Activated naive CD8-positive, alpha-beta T cell treated with anti-CD3 and anti-CD28 coated beads, Interleukin-2, amount 50 U/mL, for 16 hours (primary cell): ENCODE measurements around the gene FTSJ3.
"Not testable (repeated sequence)": the region's sequence is repeated elsewhere in the genome, so short reads cannot be mapped to it uniquely, and the experiment has no call there.

Experiments
- DNase-seq: peaks from one replicate; pipeline ENCODE4 v3.0.0-alpha.2; 2020; ENCODE audit warnings: low read depth, low spot score

The FTSJ3 gene

DNA sequence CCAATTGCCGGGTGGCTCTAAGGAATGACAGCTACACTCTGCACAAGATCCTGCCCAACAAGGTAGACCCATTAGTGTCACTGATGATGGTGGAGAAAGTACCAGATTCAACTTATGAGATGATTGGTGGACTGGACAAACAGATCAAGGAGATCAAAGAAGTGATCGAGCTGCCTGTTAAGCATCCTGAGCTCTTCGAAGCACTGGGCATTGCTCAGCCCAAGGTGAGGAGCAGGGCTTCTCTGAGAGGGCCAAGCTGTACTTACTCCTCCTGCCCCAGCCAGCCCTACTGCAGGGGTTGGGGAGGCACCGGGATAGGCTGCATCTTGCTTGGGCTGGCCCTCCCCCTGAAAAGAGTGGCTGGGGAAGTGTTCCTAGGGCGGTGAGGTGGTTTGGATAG lies 2.8 kb upstream of the FTSJ3 start:
- DNase-seq, result no peak

DNA sequence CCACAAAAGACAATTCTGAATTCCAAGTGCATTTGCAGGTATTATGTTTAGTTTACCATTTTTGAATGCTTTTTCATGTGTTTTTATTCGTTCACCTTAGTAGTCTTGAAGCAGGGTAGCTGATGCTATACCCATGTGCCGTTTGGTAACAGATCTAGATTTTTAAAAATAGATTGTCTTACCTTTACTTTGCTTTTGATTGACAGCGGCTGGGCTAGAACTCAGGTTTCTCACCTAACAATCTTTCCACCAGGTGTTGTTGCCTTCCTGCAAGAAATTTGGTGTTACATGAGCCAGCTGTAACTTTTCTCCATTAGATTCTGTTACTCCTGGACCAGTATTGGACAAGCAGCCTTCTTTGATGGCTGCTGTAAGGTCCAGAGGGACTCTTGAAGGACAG lies 1.5 kb upstream of the FTSJ3 start:
- no peak for DNase-seq

DNA sequence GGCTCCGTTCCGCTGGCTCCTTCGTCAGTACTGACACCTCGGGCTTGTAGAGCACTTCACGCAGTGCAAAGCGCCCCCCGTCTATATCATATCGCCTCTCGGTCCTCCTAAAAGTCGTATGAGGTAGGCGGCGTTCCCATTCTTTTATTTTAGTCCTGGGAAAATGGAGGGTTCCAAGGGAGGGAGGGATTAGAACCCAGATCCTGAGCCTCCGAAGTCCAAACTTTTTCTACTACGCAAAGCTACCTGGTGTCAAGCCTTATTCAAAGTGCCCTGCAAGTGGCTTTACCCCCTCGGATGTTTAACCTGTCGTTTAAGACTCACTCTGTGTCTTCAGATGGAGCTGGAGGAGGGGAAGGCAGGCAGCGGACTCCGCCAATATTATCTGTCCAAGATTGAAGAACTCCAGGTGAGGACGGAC lies 348 bp upstream of the FTSJ3 start:
- DNase-seq, result no peak

DNA sequence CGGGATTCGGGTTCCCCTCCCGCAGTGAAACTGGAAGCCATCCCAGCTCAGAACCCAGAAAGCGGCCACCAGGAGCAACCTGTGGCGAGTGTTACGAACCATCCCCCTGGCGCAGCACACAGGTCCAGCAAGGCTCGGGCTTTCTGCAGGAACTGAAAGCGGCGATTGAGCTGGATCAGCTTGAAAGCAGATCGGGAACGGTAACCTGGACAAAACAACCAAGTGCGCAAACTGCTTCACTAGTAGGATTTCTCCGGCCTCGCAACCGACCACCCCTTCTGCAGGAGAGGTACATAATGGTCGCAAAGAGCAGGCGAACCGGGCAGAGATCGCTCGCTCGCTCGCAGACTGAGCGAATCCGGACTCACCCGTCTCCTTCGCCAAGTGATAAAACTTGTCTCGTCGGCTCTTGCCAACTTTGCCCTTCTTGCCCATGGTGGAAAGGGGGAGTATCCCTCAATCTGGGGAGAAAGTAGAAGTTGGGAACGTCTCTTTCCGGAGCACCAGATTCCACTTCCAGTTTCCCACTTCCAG lies 928 bp downstream of the FTSJ3 start:
- no peak for DNase-seq

DNA sequence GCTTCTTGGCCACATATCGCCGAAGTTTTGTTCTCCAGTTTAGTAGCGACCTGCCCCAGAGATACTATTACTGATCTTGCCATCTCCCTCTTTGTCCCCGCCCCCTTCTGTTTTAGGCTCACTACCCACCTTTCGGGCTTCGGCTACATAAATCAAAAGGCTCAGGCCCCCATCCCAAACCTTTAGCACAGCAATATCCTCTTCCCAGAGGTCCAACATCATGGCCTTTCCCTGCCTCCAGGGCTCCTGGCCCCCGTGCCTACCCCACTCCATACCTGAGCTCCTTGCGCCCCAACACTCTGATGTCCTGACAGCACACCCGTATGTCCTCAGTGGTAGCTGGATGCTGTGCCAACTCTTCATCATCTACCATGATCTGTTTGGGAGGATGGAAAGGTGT lies 3.1 kb downstream of the FTSJ3 start:
- no peak for DNase-seq

DNA sequence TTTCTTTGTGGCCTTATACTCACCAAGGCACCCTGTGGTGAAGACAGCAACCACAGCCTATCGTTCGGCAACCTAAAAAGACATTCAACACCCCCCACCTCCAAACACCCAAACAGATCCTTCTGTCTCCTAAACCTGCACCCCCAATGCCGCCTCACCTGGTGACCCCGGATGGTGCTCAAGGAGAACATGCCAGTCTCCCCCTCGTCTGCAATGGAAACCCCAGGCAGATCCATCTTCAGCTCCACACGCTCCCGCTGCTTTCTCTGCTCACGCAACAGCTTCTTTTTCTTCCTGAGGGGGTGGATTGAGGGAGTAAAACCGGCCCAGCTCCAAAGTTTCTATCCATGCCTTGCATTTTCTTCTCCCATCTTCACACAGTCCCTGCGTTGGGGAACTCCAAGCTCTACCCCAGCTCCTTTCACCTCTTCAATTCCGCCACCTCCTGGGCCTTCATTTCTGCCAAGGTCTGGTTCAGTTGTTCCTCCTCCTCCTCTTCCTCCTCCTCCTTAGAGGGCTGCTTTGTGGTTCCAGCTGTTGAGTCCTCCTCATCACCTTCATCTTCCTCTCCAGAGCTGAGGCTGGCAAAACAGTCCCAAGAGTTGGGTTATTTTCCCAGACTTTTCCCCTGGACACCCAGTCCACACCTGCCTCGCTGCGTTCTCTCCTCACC lies 3.7 kb downstream of the FTSJ3 start:
- DNase-seq, result no peak

DNA sequence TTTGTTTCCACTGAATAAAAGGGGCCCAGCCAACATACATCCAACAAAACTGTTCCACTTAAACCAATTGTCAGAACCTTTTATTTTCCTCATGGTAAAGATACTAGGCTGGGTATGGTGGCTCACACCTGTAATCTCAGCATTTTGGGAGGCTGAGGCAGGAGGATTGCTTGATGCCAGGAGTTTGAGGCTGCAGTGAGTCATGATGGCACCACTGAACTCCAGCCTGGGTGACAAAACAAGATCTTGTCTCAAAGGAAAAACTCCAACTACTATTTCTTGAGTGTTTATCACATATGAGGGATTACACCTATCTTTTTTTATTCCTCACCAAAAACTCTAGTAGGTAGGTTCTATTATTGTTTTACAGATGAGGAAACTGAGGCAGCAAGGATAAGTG lies 4.9 kb downstream of the FTSJ3 start:
- no peak for DNase-seq

DNA sequence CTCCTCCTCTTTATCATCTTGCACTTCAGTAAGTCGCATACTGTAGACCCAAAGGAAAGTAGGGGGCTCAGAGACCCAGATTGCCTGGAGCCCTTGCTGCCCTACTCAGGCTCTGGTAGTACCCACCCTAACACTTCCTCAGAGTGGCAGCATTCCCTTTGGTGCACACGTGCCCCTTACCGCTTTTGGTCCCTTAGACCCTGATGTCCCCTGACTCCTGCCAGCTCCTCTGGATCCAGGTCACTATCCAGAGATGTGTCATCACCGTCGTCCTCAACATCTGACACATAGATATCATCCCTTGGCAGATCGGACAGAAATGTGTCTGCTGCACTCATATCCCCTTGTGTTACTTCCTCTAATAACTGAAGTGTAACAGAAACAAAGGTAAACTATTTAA lies 5.7 kb downstream of the FTSJ3 start:
- DNase-seq, result no peak

DNA sequence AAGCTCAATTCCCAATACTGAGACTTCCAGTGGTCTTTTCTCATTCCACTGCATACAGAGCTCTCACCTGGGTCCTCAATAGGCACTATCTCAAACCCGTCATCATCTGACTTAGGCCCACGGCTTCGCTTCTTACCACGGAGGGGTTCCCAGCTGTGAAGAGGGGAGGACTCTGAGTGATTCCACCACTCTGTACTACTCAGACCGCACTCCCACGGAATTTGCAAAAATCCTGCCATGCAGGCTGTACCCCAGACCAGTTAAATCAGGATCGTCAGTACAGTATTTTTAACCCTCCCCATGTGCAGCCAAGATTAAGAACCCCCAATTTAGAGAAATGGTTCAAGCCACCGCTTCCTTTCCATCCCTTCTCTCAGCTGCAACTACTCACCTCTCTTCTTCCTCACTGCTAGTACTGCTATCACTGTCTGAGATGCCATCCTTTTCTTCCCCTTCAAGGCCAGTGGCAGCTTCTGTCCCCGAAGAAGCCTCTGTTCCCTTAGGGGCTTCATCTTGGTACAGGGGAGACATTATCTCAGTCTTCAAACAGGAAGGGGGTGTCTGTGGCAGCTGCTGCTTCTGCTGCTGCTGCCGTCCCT lies 6.4 kb downstream of the FTSJ3 start:
- DNase-seq, result no peak

DNA sequence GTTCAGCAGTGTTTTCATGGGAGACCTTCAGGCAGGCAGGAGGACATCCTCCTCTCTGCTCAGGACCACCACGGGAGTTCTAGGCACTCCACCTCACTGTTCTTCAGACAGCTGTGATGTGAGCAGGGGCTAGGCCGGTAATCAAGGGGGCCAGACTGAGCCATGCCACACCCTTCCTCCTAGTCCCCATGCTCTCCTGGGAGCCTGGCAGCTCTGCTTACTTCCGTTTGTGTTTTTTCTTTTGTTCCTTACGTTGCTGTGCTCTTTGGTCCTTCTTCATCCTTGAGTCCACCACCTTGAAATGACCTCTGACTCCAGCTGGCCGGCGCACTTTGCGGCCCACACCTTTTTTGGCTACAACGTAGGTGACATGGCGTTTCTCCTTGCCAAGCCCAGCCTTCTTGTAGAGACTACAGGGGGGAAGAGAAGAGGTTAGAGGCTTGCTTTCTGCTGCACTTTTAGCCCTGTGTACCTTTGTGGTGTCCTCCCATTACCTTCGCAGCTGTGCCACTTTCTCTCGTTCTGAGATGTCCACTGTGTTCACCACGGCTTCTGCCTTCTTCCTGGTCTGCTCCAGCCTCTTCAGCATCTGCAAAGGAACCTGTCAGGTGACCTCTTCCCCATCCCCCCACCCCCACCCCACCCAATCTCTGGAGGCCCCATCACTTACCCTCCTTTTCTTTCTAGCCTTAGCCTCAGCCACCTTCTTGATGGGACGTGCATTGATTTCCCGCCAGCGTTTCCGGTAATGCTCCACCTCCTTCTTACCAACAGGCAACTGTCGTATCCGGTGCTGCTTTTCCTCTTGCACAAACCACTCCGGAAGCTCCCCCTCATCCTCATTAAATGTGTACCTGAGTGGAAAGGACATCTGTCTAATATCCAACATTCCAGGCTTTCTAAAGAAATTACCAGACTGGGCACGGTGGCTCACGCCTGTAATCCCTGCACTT lies 7.6 kb downstream of the FTSJ3 start:
- no peak for DNase-seq

DNA sequence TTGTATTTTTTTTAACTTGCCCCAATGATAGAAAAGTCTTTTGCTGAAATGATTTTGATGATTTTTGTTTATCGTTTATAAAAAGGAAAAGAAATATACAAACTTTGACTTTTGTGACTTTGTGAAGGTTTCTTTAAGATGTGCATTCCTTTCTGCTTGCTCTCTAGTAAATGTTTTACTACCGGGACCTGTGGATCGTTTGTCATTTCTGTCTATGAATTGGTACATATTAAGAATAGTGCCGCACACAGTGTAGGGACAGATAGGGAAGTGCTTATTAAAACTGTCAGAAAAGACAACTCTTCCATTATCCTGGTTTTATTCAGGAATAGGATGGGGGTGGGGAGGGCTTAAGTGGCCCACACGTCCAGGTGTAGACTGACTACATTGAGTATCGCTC lies 8.3 kb downstream of the FTSJ3 start:
- DNase-seq, result no peak

DNA sequence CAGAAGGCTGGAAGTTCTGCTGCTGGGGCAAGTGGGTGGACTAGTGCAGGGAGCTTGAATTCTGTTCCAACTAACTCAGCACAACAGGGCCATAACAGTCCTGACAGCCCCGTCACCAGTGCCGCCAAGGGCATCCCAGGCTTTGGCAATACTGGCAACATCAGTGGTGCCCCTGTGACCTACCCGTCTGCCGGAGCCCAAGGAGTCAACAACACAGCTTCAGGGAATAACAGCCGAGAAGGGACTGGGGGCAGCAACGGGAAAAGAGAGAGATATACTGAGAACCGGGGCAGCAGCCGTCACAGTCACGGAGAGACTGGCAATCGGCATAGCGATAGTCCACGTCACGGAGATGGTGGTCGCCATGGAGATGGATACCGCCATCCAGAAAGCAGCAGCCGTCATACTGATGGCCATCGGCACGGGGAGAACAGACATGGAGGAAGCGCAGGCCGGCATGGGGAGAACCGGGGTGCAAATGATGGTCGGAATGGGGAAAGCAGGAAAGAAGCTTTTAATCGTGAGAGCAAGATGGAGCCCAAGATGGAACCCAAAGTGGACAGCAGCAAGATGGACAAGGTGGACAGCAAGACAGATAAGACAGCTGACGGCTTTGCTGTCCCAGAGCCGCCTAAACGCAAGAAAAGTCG lies 9.6 kb downstream of the FTSJ3 start:
- DNase-seq, result no peak

DNA sequence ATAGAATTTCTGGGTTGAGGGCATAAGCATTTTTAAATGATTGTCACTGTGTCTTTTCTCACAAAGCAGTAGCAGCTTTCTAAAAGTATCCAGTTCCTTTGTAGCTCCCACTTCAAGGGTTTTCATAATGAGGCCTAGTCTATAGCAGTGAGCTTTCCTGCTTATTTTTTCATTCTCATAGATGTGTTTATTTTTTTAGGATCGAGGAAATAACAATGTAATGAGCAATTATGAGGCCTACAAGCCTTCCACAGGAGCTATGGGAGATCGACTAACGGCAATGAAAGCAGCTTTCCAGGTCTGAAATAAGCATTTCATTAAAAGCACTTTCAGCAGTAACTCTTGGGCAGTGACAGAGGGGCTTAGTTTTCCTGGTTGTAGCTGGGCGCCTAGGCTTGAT lies 10.8 kb downstream of the FTSJ3 start:
- DNase-seq, result no peak

DNA sequence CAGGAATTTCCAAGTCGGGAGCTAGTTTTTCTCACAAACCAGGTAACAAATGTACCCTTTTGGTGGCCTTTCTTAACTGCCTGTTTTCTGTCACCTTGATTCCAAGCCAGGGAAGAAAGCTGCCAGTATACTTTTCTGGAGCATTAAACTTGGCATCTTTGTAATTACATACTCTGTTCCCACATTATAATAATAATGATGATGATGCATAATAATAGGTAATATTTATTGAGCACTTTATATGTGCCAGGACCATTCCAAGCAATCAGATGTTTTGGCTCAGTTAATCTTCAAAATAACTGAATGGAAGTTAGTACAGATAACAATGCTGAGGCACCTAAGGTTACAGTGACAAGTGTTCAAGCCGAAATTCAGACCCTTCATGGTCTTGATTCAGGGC lies 11.3 kb downstream of the FTSJ3 start:
- no peak for DNase-seq

DNA sequence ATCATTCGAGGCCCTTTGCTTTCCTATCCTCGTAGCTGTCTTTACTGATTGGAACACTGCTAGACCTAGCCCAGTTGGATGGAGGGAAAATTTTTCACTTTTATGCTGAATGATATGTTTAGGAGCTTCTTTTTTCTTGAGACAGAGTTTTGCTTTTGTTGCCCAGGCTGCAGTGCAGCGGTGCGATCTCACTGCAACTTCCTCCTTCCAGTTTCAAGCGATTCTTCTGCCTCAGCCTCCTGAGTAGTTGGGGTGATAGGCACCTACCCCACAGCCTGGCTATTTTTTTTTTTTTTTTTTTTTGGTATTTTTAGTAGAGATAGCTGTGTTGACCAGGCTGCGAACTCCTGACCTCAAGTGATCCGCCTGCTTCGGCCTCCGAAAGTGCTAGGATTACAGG lies 17.5 kb downstream of the FTSJ3 start:
- DNase-seq, result no peak

DNA sequence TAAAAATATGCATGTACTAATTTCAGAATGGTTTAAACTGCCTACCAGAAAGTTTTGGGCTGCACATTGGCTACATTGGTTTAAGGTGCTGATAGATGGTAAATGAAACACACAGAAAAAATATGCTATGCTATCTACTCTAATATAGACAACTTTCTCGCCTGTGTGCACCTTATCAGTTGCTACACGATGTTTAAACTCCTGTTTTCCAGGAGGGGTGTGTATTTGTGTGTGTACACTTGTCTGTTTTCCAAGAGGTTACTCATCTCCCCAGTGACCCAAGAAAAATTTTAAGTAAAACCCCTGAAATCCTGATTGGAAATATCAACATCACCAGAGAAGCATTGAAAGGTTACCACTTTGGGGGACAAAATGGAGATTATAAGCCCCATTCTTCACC lies 21.9 kb downstream of the FTSJ3 start:
- DNase-seq, result no peak

DNA sequence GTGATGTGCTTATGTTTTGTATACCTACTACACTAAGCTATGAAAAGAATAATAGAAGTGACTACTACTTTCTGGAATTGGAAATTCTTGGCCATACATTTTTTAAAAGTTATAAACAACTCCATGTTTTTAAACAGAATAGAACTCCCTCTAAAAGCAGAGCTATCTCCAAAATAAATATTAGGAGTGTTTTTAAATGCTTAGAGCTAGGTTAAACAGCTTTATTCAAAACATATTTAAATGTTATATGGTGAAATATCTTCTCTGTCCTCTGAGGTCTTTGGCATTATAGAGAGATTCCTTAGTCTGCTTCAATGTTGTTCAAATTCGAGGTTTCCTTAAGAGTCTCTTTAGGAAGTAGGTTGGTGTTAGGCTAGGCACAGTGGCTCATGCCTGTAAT lies 23.1 kb downstream of the FTSJ3 start:
- no peak for DNase-seq

DNA sequence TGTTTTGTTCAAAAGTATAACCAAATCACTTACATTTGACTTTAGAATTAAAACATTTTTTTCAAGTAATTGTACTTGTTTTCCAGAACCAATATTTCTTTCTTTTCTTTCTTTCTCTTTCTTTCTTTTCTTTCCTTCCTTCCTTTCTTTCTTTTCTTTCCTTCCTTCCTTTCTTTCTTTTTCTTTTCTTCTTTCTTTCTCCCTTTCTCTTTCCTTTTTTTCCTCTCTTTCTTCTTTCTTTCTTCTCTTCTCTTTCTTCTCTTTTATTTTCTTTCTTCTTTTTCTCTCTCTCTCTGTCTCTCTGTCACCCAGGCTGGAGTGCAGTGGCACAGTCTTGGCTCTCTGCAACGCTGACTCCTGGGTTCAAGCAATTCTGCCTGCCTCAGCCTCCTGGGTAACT lies 26.7 kb downstream of the FTSJ3 start:
- no peak for DNase-seq

DNA sequence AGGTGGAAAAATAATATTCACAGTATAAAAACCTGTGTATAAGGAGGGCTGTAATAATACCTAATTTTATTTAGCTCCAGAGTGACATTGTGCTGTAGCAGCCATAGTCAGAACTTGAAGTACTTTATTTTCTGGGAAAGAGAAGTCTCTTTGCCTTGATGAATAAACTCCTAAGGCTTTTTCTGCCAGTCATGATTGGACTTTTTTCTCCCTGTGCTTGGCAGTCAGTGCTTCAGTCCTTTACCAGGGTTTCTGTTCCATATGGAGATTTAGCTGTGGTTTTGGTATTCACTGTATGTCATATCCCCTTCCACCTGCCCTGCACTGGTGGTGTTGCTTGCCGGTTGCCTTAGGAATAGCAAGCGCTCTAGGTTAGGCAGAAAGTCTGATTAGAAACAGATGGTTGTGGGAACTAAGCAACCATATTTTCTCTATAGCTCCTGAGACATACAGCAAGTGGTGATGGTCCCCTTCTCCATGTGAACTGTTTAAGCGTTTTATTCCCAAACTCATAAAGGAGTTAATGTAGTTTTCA lies 28.8 kb downstream of the FTSJ3 start:
- DNase-seq, result no peak

DNA sequence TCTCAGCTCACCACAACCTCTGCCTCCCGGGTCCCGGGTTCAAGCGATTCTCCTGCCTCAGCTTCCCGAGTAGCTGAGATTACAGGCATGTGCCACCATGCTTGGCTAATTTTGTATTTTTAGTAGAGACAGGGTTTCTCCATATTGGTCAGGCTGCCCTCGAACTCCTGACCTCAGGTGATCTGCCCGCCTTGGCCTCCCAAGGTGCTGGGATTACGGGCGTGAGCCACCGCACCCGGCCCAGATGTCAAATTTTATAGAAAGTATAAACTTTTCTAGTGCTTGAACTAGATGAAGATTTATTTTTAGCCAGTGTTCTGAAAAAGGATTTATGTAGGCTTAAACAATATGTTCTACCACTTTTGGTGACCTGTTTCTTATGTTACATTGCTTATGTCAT lies 31.1 kb downstream of the FTSJ3 start:
- not testable (repeated sequence) for DNase-seq

DNA sequence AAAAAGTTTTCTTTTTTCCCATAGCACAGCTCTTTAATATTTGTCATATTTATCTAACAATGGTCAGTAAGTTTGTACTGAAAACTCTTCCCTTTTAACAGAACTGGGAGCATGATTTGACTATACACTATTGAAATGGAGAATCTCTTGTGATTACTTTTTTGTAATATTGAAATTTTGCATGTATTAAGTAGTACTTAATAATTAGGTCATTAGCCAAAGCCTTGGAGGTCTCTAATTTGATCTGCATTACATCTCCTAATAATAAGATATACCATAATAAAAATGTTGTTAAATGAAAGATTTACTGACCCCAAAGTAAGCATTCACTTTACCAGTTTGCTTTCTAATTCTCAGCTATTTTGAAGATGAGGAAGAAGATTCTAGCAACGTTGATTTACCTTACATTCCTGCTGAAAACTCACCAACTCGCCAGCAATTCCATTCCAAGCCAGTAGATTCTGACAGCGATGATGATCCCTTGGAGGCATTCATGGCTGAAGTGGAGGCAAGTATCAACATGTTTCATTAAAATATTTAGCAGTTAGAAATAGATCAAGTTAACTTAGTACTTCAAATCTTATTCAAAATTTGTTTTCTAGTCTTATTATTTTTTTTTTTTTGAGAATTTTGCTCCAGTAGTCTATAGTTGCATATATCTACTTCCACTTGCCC lies 35.3 kb downstream of the FTSJ3 start:
- DNase-seq, result no peak
